ENCODE results near the gene TECPR2.
"Not testable (repeated sequence)": the region's sequence is repeated elsewhere in the genome, so short reads cannot be mapped to it uniquely, and the experiment has no call there.

DNA sequence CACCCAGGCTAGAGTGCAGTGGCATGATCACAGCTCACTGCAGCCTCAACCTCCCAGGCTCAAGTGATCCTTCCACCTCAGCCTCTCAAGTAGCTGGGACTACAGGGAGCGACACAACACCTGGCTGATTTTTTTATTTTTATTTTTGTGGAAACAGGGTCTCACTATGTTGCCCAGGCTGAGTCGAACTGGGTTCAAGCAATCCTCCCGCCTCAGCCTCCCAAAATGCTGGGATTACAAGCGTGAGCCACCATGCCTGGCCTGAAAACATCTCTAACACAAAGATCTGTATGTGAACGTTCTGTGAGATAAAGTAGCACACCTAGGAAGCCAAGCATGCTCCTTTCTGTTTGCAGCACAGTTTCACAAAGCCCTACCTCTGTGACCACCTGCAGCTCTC lies 157.0 kb downstream of the TECPR2 start:
- TF ChIP-seq, protein P1, sequence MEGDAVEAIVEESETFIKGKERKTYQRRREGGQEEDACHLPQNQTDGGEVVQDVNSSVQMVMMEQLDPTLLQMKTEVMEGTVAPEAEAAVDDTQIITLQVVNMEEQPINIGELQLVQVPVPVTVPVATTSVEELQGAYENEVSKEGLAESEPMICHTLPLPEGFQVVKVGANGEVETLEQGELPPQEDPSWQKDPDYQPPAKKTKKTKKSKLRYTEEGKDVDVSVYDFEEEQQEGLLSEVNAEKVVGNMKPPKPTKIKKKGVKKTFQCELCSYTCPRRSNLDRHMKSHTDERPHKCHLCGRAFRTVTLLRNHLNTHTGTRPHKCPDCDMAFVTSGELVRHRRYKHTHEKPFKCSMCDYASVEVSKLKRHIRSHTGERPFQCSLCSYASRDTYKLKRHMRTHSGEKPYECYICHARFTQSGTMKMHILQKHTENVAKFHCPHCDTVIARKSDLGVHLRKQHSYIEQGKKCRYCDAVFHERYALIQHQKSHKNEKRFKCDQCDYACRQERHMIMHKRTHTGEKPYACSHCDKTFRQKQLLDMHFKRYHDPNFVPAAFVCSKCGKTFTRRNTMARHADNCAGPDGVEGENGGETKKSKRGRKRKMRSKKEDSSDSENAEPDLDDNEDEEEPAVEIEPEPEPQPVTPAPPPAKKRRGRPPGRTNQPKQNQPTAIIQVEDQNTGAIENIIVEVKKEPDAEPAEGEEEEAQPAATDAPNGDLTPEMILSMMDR (IDR thresholded peaks at IDR 0.05) = not testable (repeated sequence)
- not testable (repeated sequence) for TF ChIP-seq POLR2A (IDR thresholded peaks at IDR 0.05)

Measured in adrenal gland (tissue), 5 donors.